ENCODE data around the gene RIN1.
A peak's percentile ranks its signal among the peaks of the same experiment; 100 is the strongest.

The RIN1 gene

DNA sequence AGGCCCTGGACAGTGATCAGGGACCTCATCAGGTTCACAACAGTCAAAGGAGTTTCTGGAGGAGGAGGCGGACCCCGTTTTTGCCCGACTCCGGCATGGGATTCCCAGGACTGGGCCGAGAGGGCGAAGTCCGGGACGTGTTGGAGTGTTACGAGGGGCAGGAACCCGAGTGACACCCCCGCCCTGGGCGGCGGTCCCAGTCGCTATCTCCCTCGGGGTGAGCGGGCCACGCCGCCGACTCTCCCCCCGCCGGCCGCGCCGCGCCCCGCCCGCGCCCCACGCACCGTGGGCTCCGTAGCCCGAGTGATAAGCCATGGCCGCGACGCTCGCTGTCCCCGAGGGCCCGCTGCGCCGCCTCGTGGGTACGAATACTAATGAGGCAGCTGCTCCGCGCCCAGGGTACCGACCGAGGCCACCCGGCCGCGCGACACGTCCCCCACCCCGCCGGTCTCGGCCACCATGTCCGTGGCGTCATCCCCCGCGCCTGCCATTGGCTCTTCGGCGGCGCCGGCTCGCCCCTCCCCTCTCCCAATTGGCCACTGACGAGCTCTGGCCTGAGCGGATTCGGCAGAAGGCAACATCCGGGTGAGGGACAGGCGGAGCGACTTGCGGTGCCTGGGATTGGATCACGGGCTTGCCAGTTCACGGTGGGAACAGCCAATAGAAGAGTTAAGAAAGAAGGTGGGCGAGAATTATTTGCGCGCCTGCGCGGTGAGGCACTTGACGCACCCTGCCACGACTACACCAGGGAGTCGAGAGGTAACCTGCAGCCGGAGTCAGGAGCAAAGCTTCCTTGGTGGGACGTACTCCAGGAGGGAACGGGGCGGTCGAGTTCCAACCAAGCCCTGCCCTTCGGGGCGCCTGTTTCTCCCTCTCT lies 47.3 kb downstream of the RIN1 start, which contains the start of gene YIF1A:
TSS of gene YIF1A (minus strand) at position 473 of the 877 bp plus-strand sequence. CDS start at position 315, 158 bp downstream.
- peak within 1 kb of the TSS; percentile 86 to 88 for H3K4me3 ChIP-seq (ENCODE audit: low read depth in 1 of 2, low read length in 2 of 2)
- peaks cover 19 to 34% of the 10 kb centered on the region in 2 donors for H3K4me1 ChIP-seq (ENCODE audit: control insufficient read depth in 1 of 2, insufficient read depth in 2 of 2, low read length in 2 of 2)
- peak within 1 kb of the TSS; percentile 94 for H3K27ac ChIP-seq (ENCODE audit: low read depth, low read length)
- H3K9ac ChIP-seq (ENCODE audit: low read depth in 1 of 2, low read length in 2 of 2), result peak within 1 kb of the TSS; percentile 88 to 97
- peaks cover 20 to 24% of the 10 kb centered on the region in 2 donors for H3K27me3 ChIP-seq (ENCODE audit: control insufficient read depth in 1 of 2, insufficient read depth in 2 of 2, low read length in 2 of 2)
- peaks cover 0 to 17% of the 10 kb centered on the region in 2 donors for H3K36me3 ChIP-seq (ENCODE audit: control insufficient read depth in 1 of 2, insufficient read depth in 2 of 2, low read length in 2 of 2)
- H3K9me3 ChIP-seq (ENCODE audit: control insufficient read depth in 1 of 2, low read length in 2 of 2), result no peaks in the 10 kb centered on the region

DNA sequence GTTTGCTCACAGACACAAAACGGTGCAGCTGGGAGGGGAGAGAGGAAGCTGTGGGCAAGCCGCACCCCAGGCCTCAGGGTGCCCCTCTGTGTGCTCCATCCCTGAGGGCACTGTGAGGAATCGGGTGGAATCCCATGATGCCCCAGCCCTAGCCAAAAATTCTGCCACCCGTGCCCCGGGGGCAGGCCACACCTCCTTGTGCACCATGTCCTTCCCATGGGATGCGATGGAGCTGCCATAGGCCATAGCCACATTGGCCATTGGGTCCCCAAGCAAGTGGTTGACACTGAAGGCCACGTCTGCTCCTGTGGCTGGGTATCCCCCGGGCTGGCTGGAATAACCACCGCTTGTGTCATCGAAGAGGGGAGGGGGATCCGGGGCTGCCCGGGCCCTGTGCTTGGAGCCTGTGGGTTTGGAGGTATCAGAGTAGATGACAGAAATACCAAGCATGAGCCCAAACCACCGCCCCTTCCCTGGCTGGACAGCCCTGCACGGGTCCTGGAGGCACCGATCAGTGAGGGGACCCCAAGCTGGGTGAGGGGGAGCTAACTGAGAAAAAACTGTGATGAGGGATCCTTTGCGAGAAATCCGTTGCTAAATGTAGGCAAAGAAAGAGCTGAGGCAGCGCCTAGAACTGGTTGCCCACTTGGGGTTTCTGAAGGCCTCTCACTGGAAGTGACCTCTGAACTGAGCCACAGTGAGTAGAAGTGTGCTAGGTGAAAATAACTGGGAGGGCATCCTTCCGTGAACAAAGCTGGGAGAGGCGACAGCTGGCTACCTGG lies 48.2 kb downstream of the RIN1 start:
- Histone ChIP-seq H3K9me3 (ENCODE audit: control insufficient read depth in 1 of 2, low read length in 2 of 2) (no peaks in the 10 kb centered on the region), H3K36me3 (ENCODE audit: control insufficient read depth in 1 of 2, insufficient read depth in 2 of 2, low read length in 2 of 2) (peaks cover 0 to 20% of the 10 kb centered on the region in 2 donors), H3K27me3 (ENCODE audit: control insufficient read depth in 1 of 2, insufficient read depth in 2 of 2, low read length in 2 of 2) (peaks cover 14 to 16% of the 10 kb centered on the region in 2 donors), H3K4me1 (ENCODE audit: control insufficient read depth in 1 of 2, insufficient read depth in 2 of 2, low read length in 2 of 2) (peaks cover 19 to 35% of the 10 kb centered on the region in 2 donors), H3K27ac (ENCODE audit: low read depth, low read length) (peak overlapping the region; percentile 94), H3K4me3 (ENCODE audit: low read depth in 1 of 2, low read length in 2 of 2) (peak overlapping the region; percentile 86), H3K9ac (ENCODE audit: low read depth in 1 of 2, low read length in 2 of 2) (peak overlapping the region; percentile 88 to 97)

DNA sequence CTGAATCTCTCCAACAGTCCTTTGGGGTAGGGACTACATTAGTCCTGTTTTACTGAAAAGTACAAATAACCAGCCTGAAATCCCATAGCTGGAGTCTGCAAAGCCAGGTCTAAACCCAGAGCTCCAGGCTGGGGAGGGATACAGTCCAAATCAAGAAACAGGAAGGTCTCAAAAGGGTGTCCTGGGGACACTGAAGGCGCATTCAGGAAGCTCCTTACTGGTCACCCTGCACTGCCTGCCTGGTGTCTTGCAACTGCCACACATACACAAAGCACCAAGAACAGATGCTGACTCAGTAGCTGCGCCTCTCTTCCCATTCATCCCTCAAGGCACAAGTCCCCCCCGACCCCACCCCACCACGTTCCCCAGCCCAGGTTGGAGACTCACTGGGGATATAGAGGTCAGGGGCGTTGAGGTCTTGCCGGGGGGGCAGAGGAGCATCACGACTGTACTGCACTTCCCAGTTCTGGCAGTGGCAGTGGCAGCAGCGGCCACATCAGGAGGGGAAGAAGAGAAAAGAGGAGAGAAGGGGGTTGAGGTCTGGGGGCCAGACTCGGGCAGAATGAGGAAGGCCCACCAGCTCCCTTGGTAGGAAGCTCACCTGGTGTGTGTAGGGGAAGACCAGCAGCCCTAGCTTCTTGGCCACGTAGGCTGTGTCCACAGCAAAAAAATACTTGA lies 48.9 kb downstream of the RIN1 start:
- H3K9me3 ChIP-seq (ENCODE audit: control insufficient read depth in 1 of 2, low read length in 2 of 2), result no peaks in the 10 kb centered on the region
- peak overlapping the region in 1 of 2 donors; percentile 97 for H3K9ac ChIP-seq (ENCODE audit: low read depth in 1 of 2, low read length in 2 of 2)
- H3K4me1 ChIP-seq (ENCODE audit: control insufficient read depth in 1 of 2, insufficient read depth in 2 of 2, low read length in 2 of 2), result peaks cover 19 to 35% of the 10 kb centered on the region in 2 donors
- H3K36me3 ChIP-seq (ENCODE audit: control insufficient read depth in 1 of 2, insufficient read depth in 2 of 2, low read length in 2 of 2), result peaks cover 0 to 25% of the 10 kb centered on the region in 2 donors
- H3K4me3 ChIP-seq (ENCODE audit: low read depth in 1 of 2, low read length in 2 of 2), result peak overlapping the region in 1 of 2 donors; percentile 86
- H3K27ac ChIP-seq (ENCODE audit: low read depth, low read length), result no peak overlapping the region
- peaks cover 7 to 9% of the 10 kb centered on the region in 2 donors for H3K27me3 ChIP-seq (ENCODE audit: control insufficient read depth in 1 of 2, insufficient read depth in 2 of 2, low read length in 2 of 2)

DNA sequence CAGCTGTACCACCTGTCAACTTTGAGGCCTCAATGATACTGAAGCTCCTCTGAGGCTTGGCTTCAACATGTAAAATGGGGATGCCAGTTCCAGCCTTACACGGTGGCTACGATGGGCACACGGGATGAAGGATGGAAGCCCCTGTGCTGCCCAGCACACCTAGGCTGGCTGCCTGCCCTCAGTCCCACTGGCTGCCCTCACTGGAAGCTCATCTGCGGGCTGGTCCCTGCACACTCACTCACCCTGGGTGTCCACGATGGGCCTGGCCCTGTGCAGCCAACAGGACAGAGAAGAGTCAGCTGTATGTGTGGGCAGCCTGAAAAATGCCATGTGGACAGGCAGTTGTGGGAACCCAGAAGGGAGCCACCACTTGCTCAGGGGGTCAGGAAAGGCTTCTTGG lies 49.5 kb downstream of the RIN1 start:
- H3K36me3 ChIP-seq (ENCODE audit: control insufficient read depth in 1 of 2, insufficient read depth in 2 of 2, low read length in 2 of 2), result peaks cover 0 to 25% of the 10 kb centered on the region in 2 donors
- peaks cover 5 to 6% of the 10 kb centered on the region in 2 donors for H3K27me3 ChIP-seq (ENCODE audit: control insufficient read depth in 1 of 2, insufficient read depth in 2 of 2, low read length in 2 of 2)
- H3K9ac ChIP-seq (ENCODE audit: low read depth in 1 of 2, low read length in 2 of 2), result no peak overlapping the region
- no peaks in the 10 kb centered on the region for H3K9me3 ChIP-seq (ENCODE audit: control insufficient read depth in 1 of 2, low read length in 2 of 2)
- peaks cover 19 to 35% of the 10 kb centered on the region in 2 donors for H3K4me1 ChIP-seq (ENCODE audit: control insufficient read depth in 1 of 2, insufficient read depth in 2 of 2, low read length in 2 of 2)
- no peak overlapping the region for H3K27ac ChIP-seq (ENCODE audit: low read depth, low read length)
- no peak overlapping the region for H3K4me3 ChIP-seq (ENCODE audit: low read depth in 1 of 2, low read length in 2 of 2)

DNA sequence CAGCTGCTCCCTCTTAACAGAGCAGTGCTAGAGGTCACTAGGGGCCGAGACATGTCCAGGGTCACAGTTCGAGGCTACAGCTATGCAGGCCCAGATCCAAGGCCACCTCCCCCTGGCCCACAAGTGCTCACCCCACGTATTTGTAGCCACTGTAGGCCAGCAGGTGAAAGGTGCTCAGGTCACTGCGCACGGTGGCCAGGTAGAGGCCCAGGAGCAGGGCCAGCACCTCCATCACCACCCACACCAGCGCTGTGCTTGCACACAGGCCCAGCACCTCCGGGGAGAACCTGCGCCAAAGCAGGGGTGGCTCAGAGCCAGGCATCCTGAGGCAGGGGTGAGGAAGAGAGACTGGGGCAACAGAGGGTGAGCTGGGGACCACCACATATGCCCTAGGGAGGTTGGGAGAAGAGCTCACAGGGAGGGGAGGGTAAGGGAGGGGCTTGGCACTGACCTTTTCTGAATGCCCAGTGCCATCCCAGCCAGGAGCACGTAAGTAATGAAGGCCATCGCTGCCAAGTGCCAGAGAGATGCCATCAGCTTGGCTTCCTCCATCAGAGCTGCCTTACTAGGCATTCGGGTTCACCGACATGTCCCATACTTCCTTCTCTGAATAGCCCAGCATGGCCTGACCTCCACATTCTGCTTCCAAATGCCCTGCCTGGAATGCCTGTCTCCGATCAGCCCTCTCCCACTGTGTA lies 50.8 kb downstream of the RIN1 start:
- no peak overlapping the region for H3K27ac ChIP-seq (ENCODE audit: low read depth, low read length)
- peaks cover 19 to 32% of the 10 kb centered on the region in 2 donors for H3K4me1 ChIP-seq (ENCODE audit: control insufficient read depth in 1 of 2, insufficient read depth in 2 of 2, low read length in 2 of 2)

DNA sequence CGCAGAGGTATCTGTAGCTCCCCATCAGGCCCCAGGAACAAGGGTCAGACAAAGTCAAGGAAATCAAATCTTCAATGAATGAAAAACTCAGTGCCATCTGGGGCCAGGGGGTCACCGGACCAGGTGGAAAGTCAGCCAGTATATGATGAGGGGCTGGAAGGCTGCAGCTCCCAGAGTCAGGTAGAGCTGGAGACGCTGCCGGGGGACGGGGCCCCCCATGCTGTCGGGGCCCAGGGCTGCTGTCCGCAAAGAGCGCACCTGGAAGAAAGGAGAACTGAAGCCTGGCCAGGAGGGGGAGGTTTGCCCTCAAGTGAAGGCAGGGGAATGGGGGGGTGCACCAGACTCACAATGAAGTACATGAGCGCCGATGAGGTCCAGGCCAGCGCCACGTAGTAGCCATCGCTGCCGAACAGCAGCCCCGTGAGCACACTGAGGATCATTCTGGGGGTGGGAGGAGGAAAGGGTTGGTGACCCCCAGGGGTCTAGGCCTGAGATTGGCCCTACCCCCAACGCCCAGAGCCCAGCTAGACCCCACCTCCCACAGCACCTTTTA lies 51.6 kb downstream of the RIN1 start:
- H3K4me1 ChIP-seq (ENCODE audit: control insufficient read depth in 1 of 2, insufficient read depth in 2 of 2, low read length in 2 of 2), result peaks cover 11 to 25% of the 10 kb centered on the region in 2 donors
- no peak overlapping the region for H3K27ac ChIP-seq (ENCODE audit: low read depth, low read length)
- no peak overlapping the region for H3K4me3 ChIP-seq (ENCODE audit: low read depth in 1 of 2, low read length in 2 of 2)
- no peak overlapping the region for H3K9ac ChIP-seq (ENCODE audit: low read depth in 1 of 2, low read length in 2 of 2)
- H3K9me3 ChIP-seq (ENCODE audit: control insufficient read depth in 1 of 2, low read length in 2 of 2), result no peaks in the 10 kb centered on the region
- H3K36me3 ChIP-seq (ENCODE audit: control insufficient read depth in 1 of 2, insufficient read depth in 2 of 2, low read length in 2 of 2), result peaks cover 0 to 25% of the 10 kb centered on the region in 2 donors
- H3K27me3 ChIP-seq (ENCODE audit: control insufficient read depth in 1 of 2, insufficient read depth in 2 of 2, low read length in 2 of 2), result no peaks in the 10 kb centered on the region

More for the DNA sequence above, 50.8 kb downstream of the RIN1 start:
- Histone ChIP-seq H3K4me3 (ENCODE audit: low read depth in 1 of 2, low read length in 2 of 2) (no peak overlapping the region), H3K27me3 (ENCODE audit: control insufficient read depth in 1 of 2, insufficient read depth in 2 of 2, low read length in 2 of 2) (no peaks in the 10 kb centered on the region), H3K36me3 (ENCODE audit: control insufficient read depth in 1 of 2, insufficient read depth in 2 of 2, low read length in 2 of 2) (peaks cover 0 to 25% of the 10 kb centered on the region in 2 donors), H3K9ac (ENCODE audit: low read depth in 1 of 2, low read length in 2 of 2) (no peak overlapping the region), H3K9me3 (ENCODE audit: control insufficient read depth in 1 of 2, low read length in 2 of 2) (no peaks in the 10 kb centered on the region)

- peaks cover 0 to 25% of the 10 kb centered on the region in 2 donors for H3K36me3 ChIP-seq (ENCODE audit: control insufficient read depth in 1 of 2, insufficient read depth in 2 of 2, low read length in 2 of 2)
- peaks cover 10 to 24% of the 10 kb centered on the region in 2 donors for H3K4me1 ChIP-seq (ENCODE audit: control insufficient read depth in 1 of 2, insufficient read depth in 2 of 2, low read length in 2 of 2)
- no peak overlapping the region for H3K27ac ChIP-seq (ENCODE audit: low read depth, low read length)
- H3K9ac ChIP-seq (ENCODE audit: low read depth in 1 of 2, low read length in 2 of 2), result no peak overlapping the region
- H3K9me3 ChIP-seq (ENCODE audit: control insufficient read depth in 1 of 2, low read length in 2 of 2), result no peaks in the 10 kb centered on the region
- H3K27me3 ChIP-seq (ENCODE audit: control insufficient read depth in 1 of 2, insufficient read depth in 2 of 2, low read length in 2 of 2), result no peaks in the 10 kb centered on the region
- H3K4me3 ChIP-seq (ENCODE audit: low read depth in 1 of 2, low read length in 2 of 2), result no peak overlapping the region
Measured at GRCh38 chr11:66283461-66284105, 52.7 kb downstream of the RIN1 start.

DNA sequence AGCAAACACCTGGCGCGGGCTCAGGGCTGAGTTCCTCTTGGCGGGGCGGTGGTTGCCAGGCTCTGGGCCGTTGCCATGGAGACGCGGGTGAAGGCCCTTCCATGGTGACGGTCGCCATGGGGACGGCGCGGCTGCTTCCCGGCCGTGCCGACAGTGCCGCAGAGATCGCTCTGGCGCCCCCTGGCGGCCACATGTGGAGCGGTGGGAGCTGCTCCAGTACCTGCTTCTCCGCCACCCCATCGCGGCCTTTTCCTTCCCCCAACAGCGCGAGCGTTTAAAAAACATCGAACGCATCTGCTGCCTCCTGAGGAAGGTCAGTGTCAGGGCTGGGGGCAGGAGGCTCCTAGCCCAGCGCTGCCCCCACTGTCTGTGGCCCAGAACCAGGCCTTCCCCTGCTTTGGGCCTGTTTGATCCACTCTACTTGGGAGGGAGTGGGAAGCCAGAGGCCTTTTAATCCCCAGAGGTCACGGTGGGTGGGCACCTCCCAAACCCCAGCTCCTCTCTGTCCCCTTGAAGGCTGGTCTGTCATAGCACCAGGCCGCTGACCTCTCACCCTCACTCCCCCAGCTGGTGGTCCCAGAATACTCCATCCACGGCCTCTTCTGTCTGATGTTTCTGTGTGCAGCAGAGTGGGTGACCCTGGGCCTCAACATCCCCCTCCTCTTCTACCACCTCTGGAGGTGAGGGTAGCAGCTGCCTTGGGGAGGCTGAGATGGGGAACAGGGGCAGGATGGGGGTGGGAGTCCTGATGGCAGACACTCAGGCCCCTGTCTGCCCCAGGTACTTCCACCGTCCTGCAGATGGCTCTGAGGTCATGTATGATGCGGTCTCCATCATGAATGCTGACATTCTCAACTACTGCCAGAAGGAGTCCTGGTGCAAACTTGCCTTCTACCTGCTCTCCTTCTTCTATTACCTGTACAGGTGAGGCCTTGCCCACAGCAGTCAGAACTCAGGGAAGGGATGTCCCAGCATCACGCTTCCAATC lies 53.5 kb downstream of the RIN1 start:
- H3K4me3 ChIP-seq (ENCODE audit: low read depth in 1 of 2, low read length in 2 of 2), result no peak overlapping the region
- peaks cover 3 to 16% of the 10 kb centered on the region in 2 donors for H3K4me1 ChIP-seq (ENCODE audit: control insufficient read depth in 1 of 2, insufficient read depth in 2 of 2, low read length in 2 of 2)
- H3K9me3 ChIP-seq (ENCODE audit: control insufficient read depth in 1 of 2, low read length in 2 of 2), result no peaks in the 10 kb centered on the region
- peaks cover 0 to 25% of the 10 kb centered on the region in 2 donors for H3K36me3 ChIP-seq (ENCODE audit: control insufficient read depth in 1 of 2, insufficient read depth in 2 of 2, low read length in 2 of 2)
- H3K9ac ChIP-seq (ENCODE audit: low read depth in 1 of 2, low read length in 2 of 2), result no peak overlapping the region
- no peaks in the 10 kb centered on the region for H3K27me3 ChIP-seq (ENCODE audit: control insufficient read depth in 1 of 2, insufficient read depth in 2 of 2, low read length in 2 of 2)
- H3K27ac ChIP-seq (ENCODE audit: low read depth, low read length), result no peak overlapping the region

Measured in duodenal mucosa (tissue), 2 donors.